GM12892 (cell line): ENCODE data around the gene PAPSS2.

Source experiments
- POLR2A ChIP-seq: IDR thresholded peaks from 2 replicates; pipeline ENCODE4 v1.6.1; 2011; ENCODE audit warnings: low read depth, low read length, control low read depth
- POLR2AphosphoS5 ChIP-seq: IDR thresholded peaks from 2 replicates; pipeline ENCODE4 v1.6.1; 2011; ENCODE audit warnings: low read depth, low read length, control low read depth
- TAF1 ChIP-seq: IDR thresholded peaks from 2 replicates; pipeline ENCODE4 v1.6.1; 2011; ENCODE audit warnings: low read depth, mild to moderate bottlenecking, control low read depth, low read length, borderline replicate concordance

GRCh38 chr10:87667493-87667892, 7.8 kb downstream of the PAPSS2 start:
- no peak for TF ChIP-seq POLR2A
- no peak for TF ChIP-seq POLR2AphosphoS5
- TF ChIP-seq TAF1: no peak
